Activated CD4-positive, CD25-positive, alpha-beta regulatory T cell treated with anti-CD3 and anti-CD28 coated beads, Interleukin-2, amount 50 U/mL, for 24 hours (primary cell): ENCODE results near the gene NANOGP8.

ENCODE experiments used
- ATAC-seq, 2 donors: fragments of 150-1000 bp; cut with Tn5 transposase; one replicate each; pipeline ENCODE4 v1.10.0; 2021; ENCODE audit warnings: mild to moderate bottlenecking in 1 of 2, moderate library complexity in 1 of 2

NANOGP8 gene

GRCh38 chr15:35055416-35056105 is 29.5 kb downstream of the NANOGP8 start:
- no peak for ATAC-seq

GRCh38 chr15:35054380-35054779 is 30.7 kb downstream of the NANOGP8 start:
- ATAC-seq: no peak

DNA sequence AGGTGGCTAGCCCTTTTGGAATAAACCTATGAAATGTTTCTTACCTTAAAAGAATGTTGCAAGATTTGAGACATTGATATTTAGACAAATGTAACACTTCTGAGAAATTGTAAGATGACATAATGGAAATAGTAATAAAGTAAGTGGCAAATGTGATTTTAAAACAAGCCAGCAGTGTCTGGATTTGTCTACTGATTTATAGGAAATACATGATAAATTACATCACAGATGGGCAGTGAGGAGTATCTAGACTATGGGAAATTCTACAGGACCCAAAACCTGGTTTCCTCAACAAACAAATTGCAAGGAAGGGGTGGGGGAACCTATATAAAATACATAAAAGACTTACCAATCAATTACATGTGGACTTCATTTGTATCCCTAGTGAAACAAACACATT is 37.1 kb downstream of the NANOGP8 start:
- ATAC-seq: no peak

- no peak for ATAC-seq
Measured at GRCh38 chr15:35047528-35047927, 37.6 kb downstream of the NANOGP8 start.

DNA sequence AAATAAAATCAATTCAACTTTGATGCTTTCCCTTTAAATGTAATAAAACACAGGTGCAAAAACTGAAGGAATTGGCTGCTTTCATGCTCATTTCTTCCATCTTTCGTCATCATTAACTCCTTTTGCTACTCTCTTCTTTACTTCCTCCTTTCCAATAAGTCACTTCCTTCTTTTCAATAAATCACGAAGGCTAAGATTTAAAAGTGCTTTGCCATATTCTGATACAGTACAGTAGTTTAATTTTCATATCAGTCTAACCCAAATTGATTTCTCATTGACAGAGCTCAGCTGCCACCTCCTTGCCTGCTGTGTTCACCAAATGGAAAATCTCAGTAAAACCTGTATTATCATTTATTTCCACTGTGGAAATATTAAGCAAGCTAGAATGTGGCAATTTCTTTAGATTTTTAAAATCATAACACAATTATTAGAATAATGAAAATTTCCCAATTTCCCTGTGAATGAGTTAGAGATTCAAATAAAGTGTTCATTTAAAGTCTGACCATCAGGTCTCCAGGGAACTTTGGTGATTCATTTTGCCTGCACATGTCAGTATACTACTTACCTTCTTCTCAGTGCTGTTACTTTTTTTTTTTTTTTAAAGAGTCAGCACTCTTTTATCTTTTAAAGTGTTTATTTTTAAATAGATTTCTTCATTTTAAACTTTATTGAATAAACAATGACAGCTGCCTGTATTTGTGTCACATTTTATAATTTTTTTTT is 41.6 kb downstream of the NANOGP8 start:
- peak in 1 of 2 donors; percentile 27 for ATAC-seq

GRCh38 chr15:35040339-35041255 is 44.5 kb downstream of the NANOGP8 start:
- no peak for ATAC-seq

- no peak for ATAC-seq
Measured at GRCh38 chr15:35038626-35039451, 46.3 kb downstream of the NANOGP8 start.
